ENCODE results near the gene KCNN1.
A peak's percentile ranks its signal among the peaks of the same experiment; 100 is the strongest.

GRCh38 chr19:17951157-17951989, 15.5 kb upstream of the KCNN1 start:
- no peak for TF ChIP-seq CTCF (conservative IDR thresholded peaks at IDR 0.05; ENCODE audit: low read depth in 2 of 2)
- TF ChIP-seq EZH2phosphoT487 (IDR thresholded peaks at IDR 0.05; ENCODE audit: unreplicated experiment): no peak
- TF ChIP-seq CREB1 (CRISPR knock-in tag; IDR thresholded peaks at IDR 0.05; ENCODE audit: low read depth): no peak
- TF ChIP-seq EZH2 (IDR thresholded peaks at IDR 0.05; ENCODE audit: low read depth, unreplicated experiment): peak; percentile 26
- TF ChIP-seq ZNF331 (CRISPR knock-in tag; IDR thresholded peaks at IDR 0.05; ENCODE audit: low read depth): no peak
- no peak; the same call in 1 of the 2 replicates for TF ChIP-seq POLR2AphosphoS5 (IDR thresholded peaks at IDR 0.05; ENCODE audit: low read depth)
